Mesenteric fat pad (tissue), 1 donor: ENCODE results near the gene KRTAP10-5. TPM values are rescaled to one million over a fixed set of nuclear protein-coding genes. Genes with fewer than 3 reads are reported as not detected.

Source experiments
- DNase-seq: peaks from one replicate; pipeline ENCODE4 v3.0.0-alpha.2; 2020; ENCODE audit warnings: low spot score
- total RNA-seq: library from RNA; stranded (reverse); fragmentation: NEBNext Ultra II Directional; extraction: Animal tissue kit (Norgen Biotek cat#: 25700); gene quantifications from one replicate; pipeline ENCODE4 v1.2.1, GENCODE V29; 2021
- donor health status: DM: yes; HTN: yes; CAD: no.

Gene KRTAP10-5
- total RNA-seq, 1 donor from 2014 or later: not detected

DNA sequence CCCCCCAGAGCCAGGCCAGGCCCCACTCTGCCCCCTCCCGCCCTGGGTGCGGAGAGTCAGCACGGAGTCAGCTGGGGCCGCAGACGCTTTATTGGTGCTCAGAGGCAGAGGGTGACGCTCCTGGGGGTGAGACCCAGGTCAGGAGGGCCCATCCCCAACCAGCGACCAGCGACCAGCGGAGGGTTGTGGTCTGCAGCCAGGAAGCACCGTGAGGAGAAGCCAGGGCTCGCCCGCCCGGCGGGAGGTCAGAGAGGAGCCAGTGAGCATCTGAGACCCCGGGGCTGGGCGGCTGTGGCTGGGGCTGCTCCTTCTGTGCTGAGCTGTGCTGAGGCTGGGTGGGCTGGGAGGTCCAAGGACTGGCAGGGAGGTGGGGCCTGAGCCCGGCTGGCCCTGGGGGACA is 30.1 kb downstream of the KRTAP10-5 start:
- DNase-seq: peak; percentile 81

DNA sequence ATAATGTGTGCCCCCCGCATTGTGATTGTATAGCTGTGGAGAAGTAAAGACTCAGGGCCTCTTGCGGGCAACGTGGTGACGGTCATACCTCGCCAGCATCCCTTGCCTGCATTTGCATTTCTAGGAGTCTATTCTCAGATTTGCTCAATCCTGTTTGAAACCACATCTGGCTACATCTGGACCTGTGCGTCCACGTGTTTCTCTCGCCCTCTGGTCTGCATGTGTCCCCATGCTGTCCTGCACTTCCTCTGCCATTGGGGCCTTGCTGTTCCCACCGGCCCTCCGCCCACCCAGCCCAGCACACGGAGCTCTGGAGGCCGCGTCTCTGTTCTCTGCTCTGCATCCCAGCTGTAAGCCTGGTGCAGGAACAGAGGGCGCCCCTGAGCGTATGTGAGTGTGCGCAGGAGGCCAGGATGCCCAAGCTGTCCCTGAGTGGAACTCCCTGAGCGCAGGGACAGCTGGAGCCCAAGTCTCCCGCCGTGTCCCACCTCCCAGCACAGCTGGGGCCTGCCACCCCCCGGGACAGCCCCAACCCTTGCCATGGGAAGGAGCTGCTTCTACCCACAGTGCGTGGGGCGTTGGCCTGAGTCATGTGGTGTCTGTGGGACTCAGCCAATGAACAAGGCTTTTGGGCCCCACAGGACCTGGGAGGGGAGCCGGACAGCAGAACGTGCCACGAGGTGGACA is 30.7 kb downstream of the KRTAP10-5 start:
- peak; percentile 67 for DNase-seq

DNA sequence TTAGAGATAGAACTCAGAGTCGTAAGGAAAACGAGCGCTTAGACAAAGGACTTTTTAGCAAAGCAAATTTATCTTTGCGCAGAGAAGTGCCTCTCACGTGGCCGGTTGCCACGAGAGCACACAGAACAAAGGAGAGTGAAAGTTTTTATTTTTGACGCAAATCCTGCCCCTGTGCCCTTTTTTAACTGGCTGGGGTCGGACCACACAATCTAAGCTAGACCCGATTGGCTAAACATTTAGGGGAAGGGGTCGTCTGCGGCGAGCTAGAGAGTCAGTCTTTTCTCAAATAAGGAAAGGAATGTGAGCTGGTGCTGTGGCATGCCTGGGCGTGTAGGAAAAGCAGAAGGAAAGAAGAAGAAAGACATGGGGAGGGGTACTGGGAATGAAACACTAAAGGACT is 31.5 kb downstream of the KRTAP10-5 start:
- peak; percentile 26 for DNase-seq

DNA sequence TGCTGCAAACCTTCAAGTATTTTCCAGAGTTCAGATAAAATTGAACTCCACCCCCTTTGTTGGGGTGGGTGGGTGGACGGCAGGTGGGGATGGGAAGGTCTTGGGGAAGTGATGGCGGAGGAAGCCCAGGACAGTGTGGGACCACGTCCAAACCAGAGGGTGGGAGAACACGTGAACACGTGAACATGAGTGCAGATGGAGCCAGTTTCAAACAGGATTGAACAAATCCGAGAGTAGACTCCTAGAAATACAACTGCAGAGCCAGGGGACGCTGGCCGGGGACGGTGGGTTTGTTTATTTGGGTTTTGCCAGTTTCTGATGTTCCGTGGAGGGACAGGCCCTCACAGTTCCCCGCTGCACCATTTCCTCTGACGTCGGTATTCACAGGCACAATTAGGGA is 32.0 kb downstream of the KRTAP10-5 start:
- no peak for DNase-seq

DNA sequence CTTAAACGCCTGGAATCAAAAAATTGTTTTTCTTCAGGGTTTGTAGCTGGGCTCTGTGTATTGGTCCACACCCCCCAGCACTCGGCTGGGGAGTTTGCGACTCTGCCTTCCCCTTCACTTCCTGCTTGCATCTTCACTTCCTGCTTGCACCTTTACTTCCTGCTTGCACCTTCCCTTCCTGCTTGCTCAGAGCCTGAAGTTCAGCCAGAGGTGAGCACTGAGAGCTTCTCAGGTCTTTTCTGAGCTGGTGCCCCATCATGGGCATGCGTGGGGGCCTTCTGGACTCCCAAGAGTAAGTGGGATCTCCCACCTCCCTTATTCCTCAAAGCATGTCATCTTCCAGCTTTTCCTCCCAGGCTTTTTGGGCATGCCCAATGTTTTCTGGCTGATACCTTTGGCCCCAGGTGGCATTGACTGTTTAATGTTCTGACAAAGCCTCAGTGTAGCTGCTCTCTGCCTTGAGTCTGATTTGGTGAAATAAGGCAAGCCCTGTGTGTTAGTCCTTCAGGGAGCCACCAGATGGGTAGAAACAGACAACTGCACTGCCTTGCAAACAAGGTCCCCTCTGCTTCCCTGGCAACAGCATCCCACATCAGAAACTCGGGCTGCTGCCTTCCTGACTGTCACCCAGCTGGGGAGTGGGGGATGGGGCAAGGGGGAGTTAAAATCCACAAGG is 32.6 kb downstream of the KRTAP10-5 start:
- no peak for DNase-seq

DNA sequence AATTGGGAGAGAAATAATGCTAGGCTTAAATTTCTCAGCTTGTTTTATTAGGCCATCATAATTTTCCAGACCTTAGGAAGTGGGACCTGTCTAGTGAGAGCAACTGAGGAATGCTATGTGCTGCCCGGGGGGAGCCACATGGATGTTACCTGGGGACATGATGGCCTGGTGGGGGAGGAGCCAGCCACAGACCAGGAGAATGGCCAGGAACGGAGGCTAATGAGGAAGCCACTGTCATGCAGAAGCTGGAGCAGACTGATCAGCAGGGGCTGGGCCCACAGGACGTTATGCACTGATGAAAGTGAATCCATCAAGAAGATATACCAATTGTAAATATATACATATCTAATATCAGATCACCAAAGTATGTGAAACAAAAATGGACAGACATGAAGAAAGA is 35.8 kb downstream of the KRTAP10-5 start:
- no peak for DNase-seq

DNA sequence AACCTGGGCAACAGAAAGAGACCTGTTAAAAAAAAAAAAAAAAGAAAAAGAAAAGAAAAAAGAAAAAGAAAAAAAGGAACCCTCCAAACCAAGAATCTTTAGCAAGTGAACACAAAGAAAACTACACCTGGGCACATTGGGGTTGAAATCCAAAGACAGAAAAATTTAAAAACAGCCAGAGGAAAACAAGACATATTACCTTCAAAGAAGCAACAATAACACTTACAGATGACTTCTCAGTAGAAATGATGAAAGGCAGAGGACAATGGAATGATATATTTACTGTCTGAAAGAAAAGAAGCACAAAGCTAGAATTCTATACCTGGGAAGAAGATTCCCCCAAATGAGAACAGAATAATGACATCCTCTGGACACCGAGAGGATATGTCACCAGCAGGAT is 37.7 kb downstream of the KRTAP10-5 start:
- no peak for DNase-seq

DNA sequence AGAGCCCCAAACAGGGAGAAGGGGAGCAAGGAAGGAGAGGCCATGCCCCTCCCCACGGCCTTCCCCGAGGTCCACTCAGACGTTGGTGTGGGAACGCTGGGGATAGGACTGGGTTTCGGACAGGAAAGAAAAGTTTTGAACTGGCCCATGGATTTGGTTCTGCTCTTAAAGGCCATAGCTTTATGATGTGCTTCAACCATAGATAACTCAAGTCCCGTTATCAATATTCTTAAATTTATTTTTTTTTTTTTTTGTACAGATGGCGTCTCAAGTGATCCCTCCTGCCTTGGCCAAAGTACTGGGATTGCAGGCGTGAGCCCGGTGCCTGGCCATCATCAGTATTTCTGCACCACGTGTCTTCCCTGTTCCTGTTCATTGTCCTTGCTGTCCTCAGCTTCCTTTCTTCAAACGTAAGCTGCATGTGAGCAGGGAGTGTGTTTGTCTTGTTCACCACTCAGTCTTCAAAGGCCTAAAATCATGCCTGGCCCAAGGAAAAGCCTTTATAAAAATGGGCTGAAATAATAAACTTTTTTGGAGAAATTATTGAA is 39.6 kb downstream of the KRTAP10-5 start:
- DNase-seq: no peak

DNA sequence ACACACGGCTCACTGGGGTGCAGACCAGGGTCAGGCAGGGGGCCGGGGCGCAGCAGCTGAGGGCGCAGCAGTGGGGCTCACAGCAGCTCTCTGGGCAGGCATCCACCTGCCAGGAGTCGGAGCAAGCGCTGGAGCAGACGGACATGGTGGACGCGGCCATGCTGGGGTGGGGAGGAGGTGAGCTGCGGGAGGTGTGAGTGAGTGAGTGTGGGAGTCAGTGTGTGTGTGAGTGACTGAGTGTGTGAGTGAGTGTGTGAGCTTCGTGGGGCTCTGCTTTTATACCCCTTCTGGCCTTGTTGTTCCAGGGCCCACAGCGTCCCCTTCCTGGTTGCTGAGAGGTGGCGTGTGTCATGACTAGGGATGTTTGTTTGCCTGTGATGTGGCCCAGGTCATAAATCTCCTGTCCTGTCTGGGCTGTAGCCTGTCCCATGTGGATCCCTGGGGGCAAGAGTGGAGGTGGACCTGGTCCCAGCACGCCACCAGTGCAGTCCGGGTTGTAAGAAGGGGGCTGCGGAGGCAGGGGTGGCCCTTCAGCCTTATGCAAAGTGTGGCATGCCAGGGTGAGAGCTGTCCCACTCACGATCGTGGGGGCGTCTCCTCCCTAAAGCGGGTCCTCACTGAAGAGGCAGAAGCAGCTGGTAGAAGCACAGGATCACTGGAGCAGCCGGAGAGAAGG is 40.3 kb downstream of the KRTAP10-5 start, which contains the start of gene KRTAP10-1:
TSS of gene KRTAP10-1 (minus strand) at position 205 of the 676 bp plus-strand sequence. CDS start at position 160, 45 bp downstream.
- DNase-seq: peak; percentile 82

DNA sequence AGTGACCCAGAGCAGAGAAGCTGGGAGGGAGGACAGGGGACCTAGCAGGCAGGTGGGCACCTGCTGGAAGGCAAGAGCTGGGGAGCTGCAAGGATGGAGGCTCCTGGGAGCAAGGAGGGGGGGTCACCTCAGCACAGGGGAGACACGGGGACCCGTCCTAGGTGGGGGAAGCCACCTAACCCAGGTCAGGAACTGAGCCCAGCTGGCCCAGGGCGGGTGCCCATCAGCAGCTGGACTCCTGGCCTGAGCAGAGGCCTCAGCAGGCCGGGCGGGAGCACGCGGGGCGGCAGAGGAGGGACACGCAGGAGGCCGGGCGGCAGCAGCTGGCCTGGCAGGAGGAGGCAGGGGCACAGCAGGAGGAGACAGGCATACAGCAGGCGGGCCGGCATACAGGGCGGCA is 41.4 kb downstream of the KRTAP10-5 start:
- DNase-seq: no peak

DNA sequence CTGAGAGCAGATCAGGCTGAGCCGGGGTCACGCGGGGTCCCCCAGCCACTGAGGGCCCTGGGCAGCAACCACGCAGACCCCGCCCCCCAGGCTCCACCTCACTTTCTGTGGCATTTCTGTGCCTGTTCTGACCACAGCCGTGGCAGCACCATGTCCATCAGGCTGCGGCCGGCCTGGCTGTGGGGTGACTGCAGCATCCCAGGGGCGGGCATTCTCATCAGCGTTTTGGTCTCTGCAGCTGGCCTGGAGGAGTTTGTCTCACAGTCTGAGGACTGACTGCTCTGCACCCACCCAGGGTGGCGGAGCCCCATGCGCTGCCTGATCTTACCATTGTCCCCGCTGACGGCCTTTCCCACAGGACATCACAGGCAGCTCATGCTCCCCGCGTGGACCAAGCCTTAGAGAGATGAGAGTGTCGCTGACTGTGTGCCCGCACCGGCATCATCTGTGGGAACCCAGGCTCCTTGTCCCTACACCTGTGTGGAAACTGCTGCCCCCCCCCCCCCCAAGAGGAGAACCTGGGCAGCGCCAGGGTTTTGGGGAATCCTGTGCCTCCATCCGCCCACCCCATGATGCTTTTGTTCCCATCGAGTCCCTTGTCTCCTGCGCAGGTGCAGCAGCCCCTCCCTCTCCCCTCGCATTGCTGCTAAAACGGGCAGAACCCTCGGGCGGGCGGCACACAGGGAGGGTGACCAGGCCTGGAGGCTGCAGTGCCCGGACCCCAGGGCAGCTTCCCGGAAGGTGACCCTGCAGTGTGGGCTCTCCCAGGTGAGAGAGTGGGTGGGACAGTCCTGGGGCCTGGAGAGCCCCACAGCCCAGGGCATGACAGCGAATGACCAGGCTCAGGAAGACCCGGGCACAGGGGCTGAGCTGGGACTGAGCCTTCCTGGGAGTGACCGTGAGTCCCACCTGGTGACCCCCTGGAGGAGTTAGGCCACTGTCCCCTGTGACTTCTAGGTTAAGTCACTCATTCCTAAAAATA is 42.2 kb downstream of the KRTAP10-5 start:
- DNase-seq: peak; percentile 89

DNA sequence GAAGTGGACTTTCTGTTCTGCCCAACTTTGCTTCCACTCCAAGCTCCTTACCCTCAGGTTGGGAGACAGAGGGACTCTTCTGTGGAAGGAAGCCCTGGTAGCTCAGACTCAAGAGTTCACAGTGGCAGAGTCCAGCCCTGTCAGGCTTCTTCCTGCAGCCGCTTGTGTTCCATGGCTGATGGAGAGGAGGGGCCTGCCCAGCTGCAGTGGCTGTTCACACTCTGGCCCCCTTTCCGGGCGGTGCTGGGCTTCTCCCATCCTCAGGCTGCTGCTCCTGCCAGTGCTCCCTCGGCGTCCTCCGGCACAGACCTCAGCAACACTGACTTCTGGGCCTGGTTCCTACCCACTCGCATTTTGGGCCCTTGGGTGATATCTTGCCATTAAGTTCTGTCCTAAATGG is 44.4 kb downstream of the KRTAP10-5 start:
- peak; percentile 37 for DNase-seq

DNA sequence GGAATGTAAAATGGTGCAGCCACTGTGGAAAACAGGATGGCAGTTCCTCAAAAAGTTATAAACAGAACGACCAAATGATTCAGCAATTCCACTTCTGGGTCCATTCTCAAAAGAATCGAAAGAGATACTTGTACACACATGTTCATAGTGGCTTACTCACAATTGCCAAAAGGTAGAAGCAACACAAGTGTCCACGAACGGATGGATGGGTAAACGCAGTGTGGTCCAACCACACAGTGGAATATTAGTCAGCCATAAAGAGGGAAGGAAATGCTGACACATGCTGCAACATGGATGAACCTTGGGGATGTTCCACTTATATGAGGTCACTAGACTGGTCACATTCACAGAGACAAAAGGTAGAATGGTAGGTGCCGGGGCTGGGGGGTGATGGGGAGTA is 45.7 kb downstream of the KRTAP10-5 start:
- no peak for DNase-seq

DNA sequence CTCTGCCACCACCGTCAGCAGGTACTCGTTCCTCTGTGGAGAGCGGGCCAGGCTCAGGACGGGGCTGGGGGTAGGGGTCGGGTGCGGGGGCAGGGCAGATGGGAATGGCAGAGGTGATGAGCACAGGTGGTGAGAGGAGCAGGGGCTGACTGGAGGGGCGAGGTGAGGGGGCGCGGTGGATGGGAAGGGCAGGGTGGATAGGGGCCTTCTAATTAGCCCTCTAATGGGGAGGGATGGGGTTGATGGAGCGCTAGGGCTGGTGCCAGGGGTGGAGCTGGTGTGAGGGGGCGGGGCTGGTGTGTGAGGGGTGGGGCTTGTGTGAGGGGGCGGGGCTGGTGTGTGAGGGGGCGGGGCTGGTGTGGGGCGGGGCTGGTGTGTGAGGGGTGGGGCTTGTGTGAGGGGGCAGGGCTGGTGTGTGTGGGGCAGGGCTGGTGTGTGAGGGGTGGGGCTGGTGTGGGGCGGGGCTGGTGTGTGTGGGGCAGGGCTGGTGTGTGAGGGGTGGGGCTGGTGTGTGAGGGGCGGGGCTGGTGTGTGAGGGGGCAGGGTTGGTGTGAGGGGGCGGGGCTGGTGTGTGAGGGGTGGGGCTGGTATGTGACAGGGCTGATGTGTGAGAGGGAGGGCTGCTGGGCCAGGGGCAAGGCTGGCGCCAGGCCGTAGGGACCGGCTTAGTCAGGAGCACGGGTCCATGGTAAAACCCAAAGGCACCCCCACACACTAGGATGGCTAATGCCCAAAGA is 46.3 kb downstream of the KRTAP10-5 start:
- no peak for DNase-seq

DNA sequence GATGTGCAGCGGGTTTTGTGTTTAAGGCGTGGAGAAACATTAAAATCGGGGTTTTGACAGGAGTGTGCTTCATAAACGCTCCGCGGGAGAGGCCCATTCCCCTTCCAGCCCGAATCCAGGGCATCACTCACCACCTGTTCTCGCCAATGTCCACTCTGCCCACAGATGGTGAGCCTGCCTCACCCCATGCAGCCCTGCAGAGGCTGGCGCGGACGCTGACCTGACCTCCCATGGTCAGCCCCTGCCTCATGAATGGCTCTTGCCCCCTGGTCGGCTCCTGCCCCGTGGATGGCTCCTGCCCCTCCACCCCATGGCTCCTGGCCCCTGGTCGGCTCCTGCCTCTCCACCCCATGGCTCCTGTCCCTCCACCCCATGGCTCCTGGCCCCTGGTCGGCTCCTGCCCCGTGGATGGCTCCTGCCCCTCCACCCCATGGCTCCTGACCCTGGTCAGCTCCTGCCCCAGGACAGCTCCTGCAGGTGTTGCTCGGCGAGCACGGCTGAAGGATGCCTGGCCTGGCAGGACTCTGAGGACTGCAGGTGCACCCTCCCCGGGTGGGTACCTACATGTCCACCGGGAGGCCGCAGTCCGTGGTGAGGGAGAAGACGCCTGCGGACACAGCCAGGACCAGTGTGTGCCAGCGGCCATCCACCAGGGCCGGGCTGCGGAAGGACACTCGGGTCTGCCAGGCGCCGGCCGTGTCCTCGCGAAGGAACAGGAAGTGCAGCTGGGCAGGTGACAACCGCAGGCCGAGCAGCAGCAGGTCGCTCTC is 47.1 kb downstream of the KRTAP10-5 start:
- peak; percentile 89 for DNase-seq

DNA sequence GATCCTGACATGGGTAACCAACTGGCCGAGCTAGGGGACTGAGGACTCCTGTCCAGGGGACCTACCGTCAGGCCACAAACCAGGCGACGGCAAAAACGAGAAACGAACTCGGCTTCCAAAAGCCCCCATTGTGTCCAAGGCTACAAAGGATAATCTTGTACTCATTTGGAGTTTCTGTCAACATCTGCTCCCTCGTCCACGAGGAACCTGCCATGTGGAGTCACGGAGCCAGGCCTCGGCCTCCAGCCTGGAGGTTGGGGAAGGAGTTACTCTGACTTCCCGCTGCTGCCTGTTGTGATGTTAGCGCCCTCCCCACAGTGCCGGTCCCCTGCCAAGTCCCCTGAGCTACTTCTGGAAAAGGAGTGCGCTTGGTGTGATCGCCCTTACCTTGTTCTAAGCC is 47.7 kb downstream of the KRTAP10-5 start:
- DNase-seq: no peak

DNA sequence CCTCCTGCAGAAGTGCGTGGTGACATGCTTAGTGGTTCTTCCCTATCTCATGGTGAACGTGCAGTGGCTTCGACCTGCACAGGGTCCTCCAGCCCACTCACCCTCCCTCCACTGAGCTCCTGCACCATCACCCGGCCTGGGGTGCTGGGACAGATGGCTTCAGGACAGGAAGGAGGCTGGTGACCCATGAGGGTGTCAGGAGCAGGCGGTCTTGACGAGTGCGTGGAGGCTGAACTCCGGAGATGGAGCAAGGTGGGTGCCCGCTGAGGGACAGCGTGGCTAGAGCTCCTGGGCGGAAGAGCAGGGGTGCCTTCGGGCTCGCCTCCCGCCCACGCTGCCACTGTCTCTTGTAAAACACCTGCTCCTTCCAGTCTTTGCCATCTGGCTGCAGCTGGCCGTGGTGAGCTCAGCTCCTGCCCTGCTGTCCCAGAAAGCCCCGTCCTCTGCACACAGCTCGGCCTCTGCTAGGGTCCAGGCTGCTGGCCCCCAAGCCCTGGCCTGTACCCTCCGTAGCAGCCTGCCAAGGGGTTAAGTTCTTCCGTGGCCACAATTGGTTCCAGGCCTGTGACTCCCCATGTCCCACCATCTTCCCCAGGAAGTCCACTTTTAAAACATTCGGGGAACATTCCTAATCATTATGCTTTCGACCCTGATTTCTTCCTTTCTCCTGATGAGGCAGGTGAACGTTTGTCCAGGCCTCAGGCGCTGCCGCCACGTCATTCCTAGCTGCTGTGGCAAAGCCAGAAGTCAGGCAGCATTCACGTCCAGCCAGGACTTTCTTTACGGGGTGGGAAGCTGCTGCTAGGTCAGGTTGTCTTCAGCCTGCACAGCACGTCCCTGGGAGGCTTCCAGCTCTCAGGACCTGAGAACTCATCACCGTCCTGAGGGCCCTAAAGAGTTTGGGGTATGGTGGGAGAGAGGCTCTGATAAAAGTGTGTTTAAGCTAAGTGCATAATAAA is 48.5 kb downstream of the KRTAP10-5 start:
- DNase-seq: peak; percentile 76
